ENCODE results near the gene CNN2. TPM values are rescaled to one million over a fixed set of nuclear protein-coding genes. Genes with fewer than 3 reads are reported as not detected.

Gene CNN2
- total and polyA plus RNA-seq, 2 of the 13 experiments (the other 11 are each of a cell fraction or from before 2014, with no cell fraction given), result 63.6 to 70.0 TPM

GRCh38 chr19:984165-984967 is 42.0 kb upstream of the CNN2 start, which contains the start of gene WDR18 (continued):
- TF ChIP-seq ZNF407 (CRISPR knock-in tag; IDR thresholded peaks at IDR 0.05; ENCODE audit: not compliant biosample characterization) (peak; percentile 78), ZNF503 (CRISPR knock-in tag; IDR thresholded peaks at IDR 0.05) (no peak), ZFP1 (CRISPR knock-in tag; IDR thresholded peaks at IDR 0.05) (no peak), TMF1 (CRISPR knock-in tag; IDR thresholded peaks at IDR 0.05; ENCODE audit: low read depth) (0 out of 2 replicates have a peak, but pooled peaks have one; percentile 38), CC2D1A (CRISPR knock-in tag; IDR thresholded peaks at IDR 0.05) (no peak), MZF1 (CRISPR knock-in tag; IDR thresholded peaks at IDR 0.05; ENCODE audit: borderline replicate concordance) (no peak), KDM6A (CRISPR knock-in tag; IDR thresholded peaks at IDR 0.05; ENCODE audit: low read depth) (no peak), TGIF2 (CRISPR knock-in tag; IDR thresholded peaks at IDR 0.05) (no peak), MATR3 (CRISPR knock-in tag; IDR thresholded peaks at IDR 0.05) (no peak), ZIK1 (CRISPR knock-in tag; IDR thresholded peaks at IDR 0.05; ENCODE audit: borderline replicate concordance, low read depth) (peak; percentile 80; the same call in 1 of the 2 replicates)

Data from HepG2 (cell line).